GM18502 (cell line): Measurements from ENCODE around the gene THSD7B.
"Not testable (repeated sequence)": the region's sequence is repeated elsewhere in the genome, so short reads cannot be mapped to it uniquely, and the experiment has no call there.

ENCODE experiments used
- ATAC-seq: cut with Tn5 transposase; IDR thresholded peaks from one replicate; pipeline ENCODE4 v1.9.1; 2021; ENCODE audit warnings: mild to moderate bottlenecking; ENCODE audit not compliant: unreplicated experiment, poor library complexity

Gene THSD7B

GRCh38 chr2:137232076-137232475 is 466.7 kb downstream of the THSD7B start:
- no peak for ATAC-seq

GRCh38 chr2:137233091-137233490 is 467.7 kb downstream of the THSD7B start:
- no peak for ATAC-seq

- no peak for ATAC-seq
These were observed 471.7 kb downstream of the THSD7B start for GRCh38 chr2:137237055-137237454.

GRCh38 chr2:137238065-137238464 is 472.7 kb downstream of the THSD7B start:
- no peak for ATAC-seq

- ATAC-seq = no peak
These were observed 484.3 kb downstream of the THSD7B start for GRCh38 chr2:137249463-137250130.

- ATAC-seq = no peak
These were observed 485.1 kb downstream of the THSD7B start for GRCh38 chr2:137250401-137250800.

- ATAC-seq = no peak
These were observed 485.7 kb downstream of the THSD7B start for GRCh38 chr2:137251045-137251444.

- peak; percentile 50 for ATAC-seq
These were observed 487.6 kb downstream of the THSD7B start for GRCh38 chr2:137252934-137253333.

- no peak for ATAC-seq
These were observed 488.7 kb downstream of the THSD7B start for GRCh38 chr2:137254052-137254451.

GRCh38 chr2:137255345-137255744 is 490.0 kb downstream of the THSD7B start:
- no peak for ATAC-seq

- ATAC-seq = no peak
These were observed 490.6 kb downstream of the THSD7B start for GRCh38 chr2:137255990-137256389.

- no peak for ATAC-seq
These were observed 496.7 kb downstream of the THSD7B start for GRCh38 chr2:137261881-137262585.

- no peak for ATAC-seq
These were observed 497.2 kb downstream of the THSD7B start for GRCh38 chr2:137262594-137262993.

GRCh38 chr2:137287913-137288639 is 522.7 kb downstream of the THSD7B start:
- peak; percentile 70 for ATAC-seq

GRCh38 chr2:137291836-137292570 is 526.7 kb downstream of the THSD7B start:
- ATAC-seq = peak; percentile 44

GRCh38 chr2:137298377-137298776 is 533.0 kb downstream of the THSD7B start:
- ATAC-seq = no peak

GRCh38 chr2:137300987-137301386 is 535.6 kb downstream of the THSD7B start:
- no peak for ATAC-seq

- no peak for ATAC-seq
These were observed 537.6 kb downstream of the THSD7B start for GRCh38 chr2:137302957-137303356.

- ATAC-seq = no peak
These were observed 550.7 kb downstream of the THSD7B start for GRCh38 chr2:137316075-137316474.

GRCh38 chr2:137321566-137321965 is 556.2 kb downstream of the THSD7B start:
- ATAC-seq = no peak

GRCh38 chr2:137331562-137331961 is 566.2 kb downstream of the THSD7B start:
- not testable (repeated sequence) for ATAC-seq
